Esophagus mucosa (tissue), 1 donor: ENCODE measurements around the gene COL8A1. TPM values are rescaled to one million over a fixed set of nuclear protein-coding genes. Genes with fewer than 3 reads are reported as not detected.
"Not testable (repeated sequence)": the region's sequence is repeated elsewhere in the genome, so short reads cannot be mapped to it uniquely, and the experiment has no call there.

Experiments used
- ATAC-seq: fragments of 200-7000 bp; cut with Tn5 transposase; one replicate; pipeline ENCODE4 v1.9.1; 2020
- total RNA-seq: library from RNA; stranded (reverse); gene quantifications from one replicate; pipeline ENCODE4 v1.2.4, GENCODE V29; 2023
- donor health status: DM: yes; HTN: yes; CAD: no.

The COL8A1 gene
- total RNA-seq, 1 donor from 2014 or later = 2.2 TPM

DNA sequence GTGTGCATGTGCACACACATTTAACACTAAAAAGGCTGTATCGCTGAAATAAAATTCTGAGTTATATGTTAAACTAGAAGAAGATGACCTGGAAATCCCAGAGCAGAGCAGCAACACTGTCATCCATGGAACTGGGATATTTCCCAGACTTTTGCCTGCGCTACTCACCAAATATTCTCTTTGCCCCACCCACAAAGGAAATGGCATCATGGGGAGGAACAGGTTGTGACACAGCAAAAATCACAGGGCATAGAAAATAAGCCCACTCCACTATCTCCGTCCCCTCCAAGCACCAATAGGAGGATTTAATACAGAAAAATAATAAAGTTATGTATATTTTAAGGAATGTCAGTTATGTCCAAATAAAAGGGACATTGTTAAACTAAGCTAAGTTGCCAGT lies 71.7 kb downstream of the COL8A1 start:
- no peak for ATAC-seq

DNA sequence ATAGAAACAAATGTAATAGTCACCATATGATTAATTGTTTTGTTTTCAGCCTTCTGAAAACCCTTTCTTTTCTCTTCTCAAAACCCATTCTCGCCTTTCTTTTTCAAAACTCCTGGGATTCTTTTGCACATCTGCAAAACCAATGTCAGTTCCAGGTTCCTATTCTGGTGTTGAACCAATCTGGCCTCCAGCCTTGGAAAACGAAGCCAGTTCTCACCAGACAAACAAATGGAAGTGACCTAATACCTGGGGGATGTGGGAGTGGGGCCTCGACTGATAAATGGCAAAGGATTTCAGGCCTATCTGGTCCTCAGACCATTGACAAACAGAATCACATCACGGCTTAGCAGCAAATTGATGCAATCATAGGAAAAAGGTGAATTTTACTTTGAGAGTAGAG lies 73.0 kb downstream of the COL8A1 start:
- no peak for ATAC-seq

DNA sequence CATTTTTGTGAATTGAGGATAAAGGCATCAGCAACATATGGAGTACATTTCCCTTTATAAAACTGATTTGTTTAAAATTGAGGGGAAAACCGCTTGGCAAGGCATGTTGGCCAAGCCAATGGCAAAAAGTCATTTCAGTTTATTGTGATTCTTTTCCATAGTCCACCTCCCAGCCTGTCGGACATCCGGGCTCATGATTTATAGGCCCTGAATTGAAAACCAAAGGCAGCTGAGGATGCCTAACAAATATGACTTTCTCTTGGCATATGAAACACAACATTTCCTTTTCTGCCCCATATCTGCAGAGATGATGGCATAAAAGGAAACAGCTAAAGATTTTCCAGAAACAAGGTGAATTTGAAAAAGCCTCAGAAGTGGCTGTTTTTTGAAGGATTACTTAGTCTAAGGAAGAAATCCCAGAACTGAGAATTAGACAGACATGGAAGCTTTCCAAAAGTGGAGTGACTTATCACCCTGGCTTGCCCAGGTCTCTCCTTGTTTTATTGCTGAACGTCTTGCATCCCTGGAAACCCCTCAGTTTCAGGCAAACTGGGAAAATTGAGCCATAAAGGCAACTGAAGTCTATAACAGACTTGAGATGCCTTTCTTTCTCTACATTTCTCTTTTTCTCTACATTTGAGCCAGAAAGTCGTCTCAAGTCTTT lies 74.0 kb downstream of the COL8A1 start:
- no peak for ATAC-seq

DNA sequence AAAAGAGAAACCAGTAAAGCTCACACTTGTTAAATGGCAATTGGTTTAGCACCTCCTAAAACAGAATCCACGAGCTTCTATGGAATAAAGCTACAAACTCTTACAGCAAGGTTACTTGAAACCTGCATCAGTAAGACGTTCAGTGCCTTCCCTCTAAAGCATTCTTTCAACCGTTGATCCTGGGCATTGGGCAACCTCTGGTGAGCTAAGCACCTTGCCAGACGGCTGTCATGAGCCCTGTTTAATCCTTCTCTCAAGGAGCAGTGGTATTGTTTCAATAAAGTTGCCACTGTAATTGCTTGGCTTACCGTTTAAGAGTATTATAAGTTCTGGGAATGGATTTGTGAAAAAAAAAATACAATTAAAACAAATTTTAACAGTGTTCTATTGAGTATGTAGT lies 75.0 kb downstream of the COL8A1 start:
- ATAC-seq = peak; percentile 67

DNA sequence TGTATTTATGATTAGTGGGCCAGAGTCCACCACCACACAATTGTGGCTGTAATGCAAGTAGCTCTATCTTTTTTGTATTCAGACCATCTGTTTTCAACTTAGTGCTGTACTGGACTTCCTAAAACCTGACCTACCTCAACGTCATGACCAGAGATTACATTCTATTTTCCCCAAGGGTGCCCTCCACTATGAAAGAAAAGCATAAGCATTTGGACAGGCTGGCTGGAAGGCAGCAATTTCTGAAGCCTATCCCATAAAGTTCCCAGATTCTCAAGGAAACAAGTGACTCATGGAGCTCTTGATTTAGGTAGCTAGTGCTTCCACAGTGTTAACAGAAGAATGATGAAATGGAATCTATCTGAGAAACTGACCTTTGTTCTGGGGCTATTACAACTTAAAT lies 75.8 kb downstream of the COL8A1 start:
- no peak for ATAC-seq

DNA sequence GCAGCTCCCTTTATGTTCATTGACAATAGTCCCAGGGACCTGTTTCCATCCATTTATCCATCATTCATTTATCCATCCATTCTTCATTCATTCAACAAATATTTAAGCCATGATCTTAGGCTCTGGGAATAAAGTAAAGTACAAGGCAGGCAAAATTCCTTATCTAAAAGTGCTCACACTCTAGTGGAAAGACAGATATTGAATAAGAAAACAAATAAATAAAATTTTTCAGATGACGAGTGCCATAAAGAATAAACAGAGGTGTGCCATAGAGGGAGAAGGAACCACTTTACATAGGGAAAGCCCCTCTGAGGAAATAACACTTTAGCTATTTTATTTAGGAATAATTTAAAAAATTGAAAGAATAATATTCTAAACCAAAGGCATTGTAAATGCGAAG lies 76.2 kb downstream of the COL8A1 start:
- no peak for ATAC-seq

DNA sequence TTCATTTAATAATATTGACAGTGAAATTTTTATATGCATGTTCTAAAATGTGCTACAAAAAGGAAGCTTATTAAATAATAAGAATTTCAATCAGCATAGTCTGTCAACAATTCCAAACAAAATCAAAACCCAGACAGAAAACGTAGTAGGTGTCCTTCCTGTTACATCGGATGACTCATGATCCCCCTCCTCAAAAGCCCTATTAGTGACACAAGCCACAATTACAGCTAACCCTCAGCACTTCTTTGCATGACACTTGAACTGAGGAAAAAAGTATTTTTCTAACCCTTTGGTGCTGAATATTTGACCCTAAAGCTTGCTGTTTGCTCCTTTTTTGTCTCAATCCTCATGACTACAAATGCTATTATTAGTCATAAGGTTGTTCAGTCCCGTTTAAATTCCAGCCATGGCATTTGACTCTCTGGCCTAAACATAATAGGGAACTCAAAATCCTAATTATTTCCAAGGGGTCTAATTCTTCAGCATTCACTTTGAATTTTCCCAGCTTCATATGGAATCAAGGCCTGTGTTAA lies 78.1 kb downstream of the COL8A1 start:
- ATAC-seq = no peak

DNA sequence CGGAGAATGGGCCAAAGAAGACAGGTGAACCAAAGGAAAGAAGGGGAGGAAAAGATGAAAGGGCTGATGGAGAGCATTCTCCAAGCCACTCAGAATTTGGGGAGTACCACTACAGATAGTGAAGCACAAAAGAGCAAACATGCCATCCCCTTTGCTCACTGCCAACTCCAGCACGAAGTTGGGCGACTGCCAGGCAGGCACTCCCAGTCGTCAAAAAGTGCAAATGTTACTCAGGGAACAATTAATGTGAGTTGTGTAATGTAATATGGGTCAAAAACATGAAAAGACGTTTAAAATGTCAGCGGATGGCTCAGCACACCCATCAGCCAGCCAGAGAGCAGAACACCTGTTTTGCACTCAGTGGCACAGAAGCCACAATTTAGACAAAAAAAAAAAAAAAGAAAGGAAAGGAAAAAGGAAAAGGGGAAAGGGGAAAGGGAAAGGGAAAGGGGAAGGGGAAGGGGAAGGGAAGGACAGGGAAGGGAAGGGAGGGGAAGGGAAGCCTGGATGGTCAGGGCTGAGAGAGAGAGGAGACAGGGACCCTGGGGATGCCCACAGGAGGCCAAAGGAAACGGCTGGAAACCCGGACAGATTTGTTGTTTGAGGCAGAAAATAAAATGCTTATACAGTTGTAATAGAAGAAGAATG lies 82.7 kb downstream of the COL8A1 start:
- ATAC-seq = no peak

DNA sequence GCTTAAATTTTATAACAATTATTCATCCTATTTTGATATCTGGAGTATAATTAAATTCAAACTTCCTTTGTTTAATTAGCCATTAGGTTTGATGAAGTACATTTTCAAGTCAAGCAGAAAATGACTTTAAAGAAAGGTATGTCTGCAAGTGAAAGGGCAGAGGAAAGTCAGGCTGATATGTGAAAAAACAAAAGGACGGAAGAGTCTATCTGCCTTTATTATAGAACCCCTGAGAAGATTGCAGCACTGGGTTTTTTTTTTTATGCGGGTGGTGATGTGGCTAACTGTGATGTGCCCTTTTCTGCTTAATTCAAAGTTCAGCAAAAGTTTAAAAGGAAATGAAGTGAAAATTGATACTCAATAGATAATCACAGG lies 83.2 kb downstream of the COL8A1 start:
- ATAC-seq = no peak

DNA sequence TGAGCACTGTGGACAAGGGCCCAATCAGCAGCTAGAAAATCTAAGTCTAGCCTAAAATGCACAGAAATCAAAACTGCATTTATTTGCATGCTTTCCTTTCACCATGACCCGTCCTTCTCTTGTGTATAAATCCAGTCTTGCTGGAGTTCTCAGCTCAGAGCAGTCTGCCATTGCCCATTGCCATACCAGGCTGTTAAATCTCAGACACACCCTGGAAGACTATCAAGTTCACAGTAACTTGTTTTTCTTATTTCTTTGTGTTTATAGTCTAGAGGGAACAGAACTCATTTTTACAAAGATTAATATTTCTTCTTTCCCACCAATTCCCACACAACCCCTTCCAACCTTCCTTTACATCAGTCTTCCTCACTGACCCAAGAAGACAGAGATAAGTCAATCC lies 85.9 kb downstream of the COL8A1 start:
- no peak for ATAC-seq

DNA sequence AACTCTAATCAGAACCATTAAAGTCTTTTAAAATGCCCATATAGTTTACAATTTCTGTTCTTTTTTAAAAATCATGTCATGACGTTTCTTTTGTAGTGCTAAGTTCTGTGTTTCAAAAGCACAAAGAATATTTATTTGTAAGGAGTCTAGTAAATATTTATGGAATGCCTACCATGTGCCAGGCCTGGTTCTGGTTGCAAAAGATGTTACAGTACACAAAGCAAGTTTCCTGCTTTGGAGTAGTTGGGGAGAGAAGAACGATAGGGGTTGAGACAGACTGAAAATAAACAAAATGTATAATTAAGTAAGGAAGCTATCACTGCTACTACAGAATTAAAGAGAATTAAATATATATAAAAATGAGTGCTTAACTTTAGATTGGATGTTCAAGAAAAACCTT lies 92.5 kb downstream of the COL8A1 start:
- no peak for ATAC-seq

DNA sequence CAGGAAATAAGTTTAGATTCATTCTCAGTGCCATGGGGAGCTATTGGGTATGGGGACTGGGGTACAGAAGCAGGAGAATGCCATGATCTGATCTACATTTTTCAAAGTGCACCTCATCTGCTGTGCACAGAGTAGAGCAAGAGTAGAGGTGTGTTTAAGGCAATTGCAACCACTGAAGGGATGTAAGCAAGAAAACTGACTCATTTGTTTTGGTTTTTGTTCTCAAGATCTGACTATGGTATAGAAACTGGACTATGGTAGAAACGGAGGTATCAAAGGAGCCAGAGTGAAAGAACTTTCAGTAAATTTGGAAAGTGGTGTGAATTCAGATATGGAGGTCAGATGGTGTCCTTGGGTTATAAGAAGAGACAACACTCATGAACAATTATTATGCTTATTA lies 93.1 kb downstream of the COL8A1 start:
- no peak for ATAC-seq

DNA sequence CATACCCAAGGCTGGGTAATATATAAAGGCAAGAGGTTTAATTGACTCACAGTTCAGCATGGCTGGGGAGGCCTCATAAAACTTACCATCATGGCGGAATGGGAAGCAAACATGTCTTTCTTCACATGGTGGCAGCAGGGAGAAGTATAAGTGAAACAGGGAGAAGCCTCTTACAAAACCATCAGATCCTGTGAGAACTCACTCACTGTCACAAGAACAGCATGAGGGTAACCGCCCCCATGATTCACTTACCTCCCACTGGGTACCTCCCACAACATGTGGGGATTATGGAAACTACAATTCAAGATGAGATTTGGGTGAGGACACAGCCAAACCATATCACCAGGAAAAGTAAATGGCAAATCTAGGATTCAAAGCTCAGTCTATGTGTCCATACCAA lies 102.0 kb downstream of the COL8A1 start:
- ATAC-seq = not testable (repeated sequence)

DNA sequence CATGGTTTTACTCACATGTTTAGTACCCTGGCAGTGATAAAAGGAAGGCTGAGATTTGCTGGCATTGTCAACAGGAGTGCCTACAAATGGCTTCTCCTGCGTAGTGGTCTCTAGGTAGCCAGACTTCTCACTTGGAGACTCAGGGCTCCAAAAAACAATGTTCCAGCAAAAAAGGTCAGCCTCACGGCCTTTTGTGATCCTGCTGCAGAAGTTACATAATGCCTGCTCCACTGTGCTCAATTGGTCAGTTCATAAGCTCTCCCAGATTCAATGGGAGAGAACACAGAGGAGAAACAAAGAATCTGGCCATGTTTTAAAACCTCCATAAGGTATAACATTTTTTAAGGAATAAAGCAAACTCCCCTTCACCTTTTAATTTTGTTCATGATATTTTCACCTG lies 103.2 kb downstream of the COL8A1 start:
- ATAC-seq = no peak

DNA sequence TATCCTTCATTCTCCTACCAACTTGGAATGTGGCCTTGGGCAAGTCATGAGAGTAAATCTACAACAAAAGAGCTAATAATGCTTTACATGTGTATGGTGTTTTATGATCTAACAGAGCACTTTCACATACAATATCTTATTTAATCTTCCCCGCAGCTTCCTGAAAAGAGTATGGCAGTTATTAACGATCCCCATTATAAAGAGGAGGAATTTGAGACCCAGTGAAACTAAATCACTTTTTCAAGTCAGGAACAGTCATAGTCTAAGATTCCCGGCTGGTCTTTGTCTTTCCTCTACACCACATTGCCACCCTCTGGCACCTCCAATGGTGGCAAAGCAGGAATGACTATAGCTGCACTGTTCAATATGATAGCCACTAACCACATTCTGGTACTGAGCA lies 109.5 kb downstream of the COL8A1 start:
- peak; percentile 55 for ATAC-seq

DNA sequence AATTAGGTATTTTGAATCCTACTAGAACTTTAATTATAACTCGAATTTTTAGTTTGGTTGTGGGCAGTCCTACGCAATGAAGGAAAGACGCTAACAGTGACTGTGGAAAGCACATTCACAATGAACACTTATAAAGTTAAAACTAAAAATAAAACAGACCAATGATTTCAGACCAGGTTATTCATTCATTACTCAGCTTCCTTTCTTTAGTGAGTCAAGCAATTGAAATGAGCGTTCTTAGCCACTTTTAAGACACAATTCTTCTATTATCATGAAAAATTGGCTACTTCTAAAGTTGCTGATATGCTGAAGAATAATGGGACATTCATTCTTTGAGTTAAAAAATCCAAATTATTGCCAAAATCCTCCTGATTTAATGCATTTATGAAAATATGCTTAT lies 113.3 kb downstream of the COL8A1 start:
- no peak for ATAC-seq

DNA sequence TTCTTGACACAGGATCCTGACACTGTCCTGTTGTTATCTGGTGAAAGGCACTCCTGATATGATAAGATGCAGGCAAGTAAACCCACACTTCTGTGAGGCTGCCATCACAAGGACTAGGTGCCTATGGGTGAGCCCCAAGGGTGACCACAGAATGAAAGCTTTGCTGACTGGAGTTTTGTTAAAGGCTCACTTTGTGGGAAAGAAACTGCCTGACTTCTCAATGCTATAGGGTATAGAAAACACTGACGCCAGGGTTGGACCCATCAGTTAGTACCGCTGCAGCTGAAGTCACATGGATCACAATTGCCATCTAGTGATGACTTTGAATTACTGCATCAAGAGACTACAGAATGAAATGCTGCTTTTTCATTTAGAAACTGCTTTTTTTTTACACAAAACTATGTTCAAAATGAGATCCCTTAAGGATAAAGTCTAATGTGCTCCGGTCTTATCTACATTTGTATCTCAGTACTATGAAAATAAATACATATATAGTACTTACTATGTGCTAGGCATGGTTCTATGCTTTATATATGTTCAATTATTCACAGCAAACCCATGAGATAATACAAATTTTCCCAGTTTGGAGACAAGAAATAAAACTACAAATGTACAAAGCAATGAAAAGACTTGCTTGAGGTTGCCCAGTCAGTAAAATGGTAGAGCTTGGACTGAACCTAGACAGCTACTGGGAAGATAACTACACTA lies 115.0 kb downstream of the COL8A1 start:
- peak; percentile 74 for ATAC-seq

DNA sequence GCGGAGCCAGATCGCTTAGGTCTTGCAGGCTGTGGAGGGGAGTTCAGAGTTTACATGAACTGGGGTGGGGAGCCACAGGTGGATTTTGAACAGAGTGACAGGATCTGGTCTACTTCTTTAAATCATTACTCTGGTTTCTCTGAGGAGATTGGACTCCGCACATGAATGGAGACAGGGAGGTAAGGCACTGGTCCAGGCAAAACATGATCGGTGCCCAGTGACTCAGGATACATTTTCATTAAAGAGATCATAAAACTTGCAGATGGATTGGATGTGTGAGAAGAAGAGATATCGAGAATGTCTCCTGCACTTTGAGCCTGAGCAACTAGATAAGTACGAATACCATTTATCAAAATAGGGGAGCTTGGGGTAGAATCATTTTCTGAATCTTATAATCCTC lies 117.4 kb downstream of the COL8A1 start:
- no peak for ATAC-seq

DNA sequence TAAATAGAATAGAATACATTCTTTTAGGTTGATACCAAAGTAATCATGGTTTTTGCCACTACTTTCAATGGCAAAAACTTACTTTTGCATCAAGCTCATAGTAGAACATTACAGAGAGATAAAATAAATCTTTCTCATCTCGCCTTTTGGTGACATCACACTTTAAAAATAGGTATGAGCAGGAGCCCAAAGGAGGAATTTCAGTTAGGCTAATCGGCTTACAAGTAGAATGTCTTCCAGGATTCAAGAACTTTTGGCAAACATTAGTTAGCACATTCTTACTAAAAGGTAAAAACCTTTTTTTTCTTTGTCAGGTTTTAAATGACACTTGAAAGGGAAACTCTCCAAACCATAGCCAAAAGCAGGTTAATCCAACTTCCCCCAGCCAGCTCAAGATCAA lies 119.6 kb downstream of the COL8A1 start:
- no peak for ATAC-seq

DNA sequence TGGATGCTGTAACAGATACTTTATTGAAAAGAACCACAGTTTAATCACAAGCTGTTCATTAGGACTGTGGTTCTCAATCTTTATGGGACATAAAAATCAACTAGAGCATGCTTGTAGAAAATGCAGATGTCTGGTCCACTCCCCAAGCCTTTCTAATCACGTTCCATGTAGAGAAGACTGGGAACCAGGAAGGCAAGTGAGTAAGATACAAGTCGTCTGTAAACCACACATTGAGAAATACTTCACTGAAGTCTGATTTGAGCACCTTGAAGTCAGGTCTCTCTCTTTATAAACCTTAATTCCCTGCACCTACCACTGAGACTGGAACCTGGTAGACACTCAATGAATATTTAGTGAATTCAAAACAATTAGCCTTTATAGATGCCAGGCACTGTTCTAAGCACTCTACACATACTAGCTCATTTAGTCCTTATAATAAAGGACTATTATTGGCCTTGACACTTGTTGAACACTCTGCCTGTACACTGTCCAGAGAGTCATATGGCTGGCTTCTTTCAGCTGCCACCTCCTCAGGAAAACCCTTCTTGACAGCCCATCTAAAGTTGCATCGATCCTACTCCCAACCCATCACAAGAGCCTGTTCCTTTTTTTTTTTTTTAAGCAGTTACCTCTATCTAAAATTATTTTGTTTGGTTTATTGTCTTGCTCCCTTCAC lies 120.2 kb downstream of the COL8A1 start:
- no peak for ATAC-seq

DNA sequence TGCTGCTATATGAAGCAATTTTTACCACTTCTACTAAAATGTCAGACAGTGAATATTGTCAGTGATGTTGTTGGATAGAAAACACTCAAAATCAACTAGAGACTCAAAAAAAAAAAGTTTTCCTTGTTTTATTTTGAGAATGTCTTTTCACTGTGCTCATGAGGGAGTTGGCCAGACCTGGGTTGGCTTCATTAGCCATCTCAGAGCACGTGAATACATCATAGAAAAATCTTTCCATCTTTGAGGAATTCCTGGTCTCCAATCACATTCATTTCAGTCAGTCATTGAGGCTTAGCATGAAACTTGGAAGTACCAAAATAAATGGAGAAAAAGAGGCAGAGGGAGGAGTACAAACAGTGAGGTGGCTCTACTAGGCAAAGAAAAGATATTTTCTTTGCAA lies 121.6 kb downstream of the COL8A1 start:
- ATAC-seq = no peak

DNA sequence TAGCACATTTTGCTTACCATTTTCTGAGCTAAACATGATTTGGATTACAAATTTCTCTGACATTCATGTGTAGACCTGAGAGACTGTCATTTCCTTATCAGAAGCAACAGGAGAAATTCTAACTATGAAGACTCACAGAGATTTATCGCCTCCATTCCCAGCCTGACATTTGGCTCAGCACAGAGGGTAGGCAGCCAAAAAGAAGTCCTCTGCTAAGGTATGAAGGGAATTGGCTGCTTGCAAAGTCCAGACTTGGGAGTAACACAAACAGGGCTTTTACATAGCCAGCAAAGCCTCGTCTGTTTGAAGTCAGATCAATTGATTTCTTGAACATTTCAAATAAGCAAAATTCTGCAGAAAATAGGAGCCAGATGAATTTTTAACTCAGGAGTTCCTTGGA lies 122.2 kb downstream of the COL8A1 start:
- no peak for ATAC-seq

DNA sequence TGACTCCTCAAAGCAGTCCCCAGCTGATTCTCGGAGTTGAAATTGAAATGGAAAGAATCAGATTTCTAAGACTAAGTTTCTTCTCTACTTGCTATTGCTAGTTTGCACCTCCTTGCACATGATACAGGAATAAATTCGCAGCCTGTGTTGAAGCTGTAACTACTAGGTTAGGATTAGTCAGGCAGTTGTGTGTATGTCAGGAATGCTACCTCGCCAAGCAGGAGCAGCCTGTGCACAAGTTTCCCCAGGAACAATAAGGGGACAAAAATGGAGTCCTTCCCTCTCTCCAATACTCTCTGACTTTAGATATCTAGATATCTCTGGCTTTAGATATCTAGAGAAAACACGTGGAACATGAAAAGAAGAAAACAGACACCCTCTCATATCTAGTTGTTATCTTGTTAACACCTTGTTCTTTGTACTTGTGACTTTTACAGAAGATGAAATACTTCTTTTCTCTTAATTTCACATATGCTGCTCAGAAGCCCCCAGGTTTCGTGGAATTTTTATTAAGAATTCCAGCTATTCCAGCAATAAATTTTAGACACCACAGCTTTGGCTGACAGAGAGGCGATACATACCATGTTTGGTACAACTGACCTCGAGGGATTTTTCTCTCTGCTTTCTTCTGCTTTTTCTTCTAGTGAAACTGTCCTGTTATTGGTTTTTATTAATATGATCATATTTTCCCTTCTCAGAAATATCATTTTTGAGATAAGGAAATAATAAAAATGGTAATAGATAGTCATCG lies 123.2 kb downstream of the COL8A1 start:
- no peak for ATAC-seq
